NK-92 (cell line): ENCODE results near the gene PPP1R13B.

Experiments
- DNase-seq: peaks from one replicate; lab custom pipeline; 2025; ENCODE audit not compliant: unreplicated experiment; lab: John Stamatoyannopoulos, UW

PPP1R13B gene

GRCh38 chr14:103732868-103733620 is 114.3 kb downstream of the PPP1R13B start:
- no peak for DNase-seq

- no peak for DNase-seq
Measured at GRCh38 chr14:103731916-103732867, 115.2 kb downstream of the PPP1R13B start.

GRCh38 chr14:103731481-103731880 is 115.9 kb downstream of the PPP1R13B start:
- DNase-seq, result no peak

GRCh38 chr14:103730490-103731035 is 116.8 kb downstream of the PPP1R13B start:
- DNase-seq, result no peak

GRCh38 chr14:103729496-103730448 is 117.6 kb downstream of the PPP1R13B start:
- no peak for DNase-seq

- DNase-seq, result no peak
Measured at GRCh38 chr14:103728721-103729120, 118.7 kb downstream of the PPP1R13B start.

- no peak for DNase-seq
Measured at GRCh38 chr14:103728141-103728540, 119.2 kb downstream of the PPP1R13B start.

- DNase-seq, result no peak
Measured at GRCh38 chr14:103727313-103727980, 119.9 kb downstream of the PPP1R13B start.

GRCh38 chr14:103726474-103726873 is 120.9 kb downstream of the PPP1R13B start:
- DNase-seq, result no peak

- no peak for DNase-seq
Measured at GRCh38 chr14:103725739-103726395, 121.5 kb downstream of the PPP1R13B start.

GRCh38 chr14:103725001-103725682 is 122.2 kb downstream of the PPP1R13B start:
- no peak for DNase-seq

- no peak for DNase-seq
Measured at GRCh38 chr14:103724116-103724515, 123.3 kb downstream of the PPP1R13B start.

GRCh38 chr14:103723748-103724081 is 123.7 kb downstream of the PPP1R13B start:
- no peak for DNase-seq

GRCh38 chr14:103721334-103722120 is 125.8 kb downstream of the PPP1R13B start:
- DNase-seq, result no peak

GRCh38 chr14:103719751-103720150 is 127.6 kb downstream of the PPP1R13B start:
- no peak for DNase-seq

GRCh38 chr14:103718572-103718971 is 128.8 kb downstream of the PPP1R13B start:
- no peak for DNase-seq

GRCh38 chr14:103716899-103717411 is 130.4 kb downstream of the PPP1R13B start:
- no peak for DNase-seq
